ENCODE measurements around the gene GLI3. TPM values are rescaled to one million over a fixed set of nuclear protein-coding genes. Genes with fewer than 3 reads are reported as not detected.

GLI3 gene
- total RNA-seq, 1 experiment from 2014 or later: 45.0 TPM

DNA sequence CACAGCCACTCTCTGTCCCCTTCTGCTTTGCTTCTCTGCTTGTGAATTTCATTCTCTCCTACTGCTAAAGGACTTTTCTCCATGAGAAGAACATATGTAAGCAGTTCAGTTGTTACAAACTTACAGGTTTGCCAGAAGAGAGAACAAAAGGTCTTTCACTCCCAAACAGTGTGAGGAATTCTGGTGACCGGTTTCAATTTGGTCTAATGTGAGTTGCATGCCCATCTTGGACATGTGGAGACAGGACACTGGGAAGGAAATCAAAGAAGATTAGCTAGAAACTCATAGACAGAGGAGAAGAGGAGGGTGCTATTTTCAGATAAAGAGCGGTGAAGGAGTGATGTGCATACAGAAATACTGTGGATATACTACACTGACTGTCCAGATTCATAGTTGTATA lies 324.6 kb downstream of the GLI3 start:
- no peak overlapping the region for H2BK5ac ChIP-seq (ENCODE audit: insufficient read length, low read length)
- H2BK15ac ChIP-seq (ENCODE audit: low read depth, low read length): no peak overlapping the region
- H4K91ac ChIP-seq (ENCODE audit: insufficient read length, low read depth, low read length): no peak overlapping the region
- H2AK5ac ChIP-seq (ENCODE audit: insufficient read length, low read length): no peak overlapping the region
- no peak overlapping the region for H3K56ac ChIP-seq (ENCODE audit: insufficient read length, low read depth, low read length)
- H3T11ph ChIP-seq (ENCODE audit: low read length): no peak overlapping the region
- no peak overlapping the region for H3K27ac Mint-ChIP-seq
- no peaks in the 10 kb centered on the region for H4K20me1 ChIP-seq (ENCODE audit: control insufficient read depth, insufficient read depth, insufficient read length)
- H4K8ac ChIP-seq (replicated peaks; ENCODE audit: insufficient read length, low read depth, low read length): no peak overlapping the region
- no CpG with 5 or more reads among the region's 2 CpGs for WGBS (ENCODE audit: extremely low coverage, insufficient read length, low lambda C conversion rate)
- no peak overlapping the region for H4K5ac ChIP-seq (ENCODE audit: insufficient read length, low read depth, low read length)
- DNase-seq: no peak
- H3K4me1 Mint-ChIP-seq: no peaks in the 10 kb centered on the region
- no peak overlapping the region for H3K4me3 Mint-ChIP-seq
- H3K79me2 ChIP-seq (ENCODE audit: insufficient read depth, low read length): no peaks in the 10 kb centered on the region
- H2BK12ac ChIP-seq (ENCODE audit: insufficient read length, low read depth, low read length): no peak overlapping the region
- H3K79me1 ChIP-seq (ENCODE audit: insufficient read depth, low read depth, low read length, poor library complexity, severe bottlenecking): no peaks in the 10 kb centered on the region
- H3K36me3 Mint-ChIP-seq (ENCODE audit: insufficient read depth in 1 of 3, low read depth in 3 of 3): no peaks in the 10 kb centered on the region; a peak in 1 of 7 replicates
- no peaks in the 10 kb centered on the region for H3K27me3 ChIP-seq (ENCODE audit: insufficient read depth, low read length)
- no peak overlapping the region for H3K27ac ChIP-seq (ENCODE audit: insufficient read length, low read depth, low read length)
- H3K9me3 Mint-ChIP-seq: peaks cover 0 to 3% of the 10 kb centered on the region in 2 experiments; a peak in 3 of 5 replicates
- H2AFZ ChIP-seq (ENCODE audit: low read length): no peak overlapping the region
- H3K9me3 ChIP-seq (ENCODE audit: control insufficient read depth, low read depth, low read length): no peaks in the 10 kb centered on the region
- no peak for TF ChIP-seq CTCF (conservative IDR thresholded peaks at IDR 0.05)
- no peaks in the 10 kb centered on the region for H3K4me1 ChIP-seq (ENCODE audit: insufficient read depth, low read length)
- no peak overlapping the region for H3K18ac ChIP-seq (ENCODE audit: insufficient read length, low read depth, low read length)
- H3K9ac ChIP-seq (ENCODE audit: extremely low read depth, insufficient read length, low read length): no peak overlapping the region
- no peak overlapping the region for H3K23ac ChIP-seq (ENCODE audit: insufficient read length, low read depth, low read length)
- no peak overlapping the region for H3K4ac ChIP-seq (ENCODE audit: low read depth, low read length)
- H2BK20ac ChIP-seq (ENCODE audit: low read depth, low read length, poor library complexity, severe bottlenecking): no peak overlapping the region
- no peaks in the 10 kb centered on the region for H3K27me3 Mint-ChIP-seq (ENCODE audit: low read depth)
- no peak overlapping the region for H2BK120ac ChIP-seq (ENCODE audit: low read depth, low read length, poor library complexity, severe bottlenecking)
- H3K23me2 ChIP-seq (ENCODE audit: insufficient read length, low read depth, low read length, poor library complexity, severe bottlenecking): no peaks in the 10 kb centered on the region
- no peak overlapping the region for H3K4me2 ChIP-seq (ENCODE audit: insufficient read depth, insufficient read length, low read length)
- no peak overlapping the region for H3K14ac ChIP-seq (ENCODE audit: insufficient read depth, low read length)
